Measurements from ENCODE around the gene DNAH7.

The DNAH7 gene

GRCh38 chr2:195857132-195857531, 211.5 kb downstream of the DNAH7 start:
- DNase-seq = no peak

DNA sequence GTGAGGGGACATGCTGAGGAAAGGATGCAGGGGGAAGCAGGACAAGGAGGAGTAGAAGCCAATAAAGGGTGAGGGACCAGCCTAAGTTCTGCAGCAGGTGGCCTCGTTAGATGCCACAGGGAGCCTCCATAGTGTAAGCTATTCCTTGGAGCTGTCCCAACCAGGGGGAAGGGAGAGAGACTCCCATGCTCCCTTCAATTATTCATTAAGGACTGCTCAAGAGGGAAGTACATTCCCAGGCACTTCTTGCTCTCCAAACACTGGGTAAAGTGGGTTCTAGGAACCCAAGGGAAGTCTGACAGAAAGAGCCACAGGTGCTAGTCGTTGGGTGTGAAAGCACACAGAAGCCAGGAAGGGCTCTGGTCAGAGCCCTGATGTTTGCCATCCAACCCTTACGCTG, 217.9 kb downstream of the DNAH7 start:
- no peak for DNase-seq

GRCh38 chr2:195848119-195848899, 220.3 kb downstream of the DNAH7 start:
- DNase-seq = no peak

DNA sequence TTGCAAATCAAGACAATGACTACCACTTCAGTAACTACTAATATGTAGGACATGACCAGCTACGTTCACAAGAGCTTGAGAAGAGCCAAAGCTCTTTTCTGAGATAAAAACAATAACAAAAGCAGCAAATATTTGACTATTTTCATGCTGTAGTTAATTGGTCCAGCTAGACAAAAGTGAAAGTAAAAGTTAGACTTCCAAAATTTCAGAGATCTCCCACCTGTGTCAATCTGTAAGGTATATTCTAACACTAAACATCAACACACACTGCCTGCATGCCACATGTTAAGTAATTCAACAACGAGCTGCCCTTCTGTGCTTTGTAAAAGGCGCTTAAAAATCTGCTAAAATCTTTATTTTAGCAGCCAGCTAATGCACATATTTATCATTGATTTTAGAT, 225.7 kb downstream of the DNAH7 start:
- DNase-seq = no peak

DNA sequence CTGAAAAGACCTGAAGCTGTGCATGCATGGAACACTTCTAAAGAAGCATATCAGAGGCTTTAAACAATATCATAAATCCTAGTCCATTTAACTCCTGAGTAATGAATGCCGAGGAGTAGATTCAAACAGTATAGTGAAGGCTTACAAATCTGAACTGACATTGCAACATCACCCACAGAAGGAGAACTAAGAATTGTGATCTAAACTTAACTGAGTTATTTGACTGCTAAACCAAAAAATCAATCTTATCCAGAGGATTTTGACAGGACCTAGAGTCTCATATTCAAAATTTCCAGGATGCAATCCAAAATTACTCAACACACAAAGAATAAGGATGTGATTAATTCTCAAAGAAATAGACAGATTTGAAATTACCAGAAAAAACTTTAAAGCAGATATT, 230.6 kb downstream of the DNAH7 start:
- no peak for DNase-seq

DNA sequence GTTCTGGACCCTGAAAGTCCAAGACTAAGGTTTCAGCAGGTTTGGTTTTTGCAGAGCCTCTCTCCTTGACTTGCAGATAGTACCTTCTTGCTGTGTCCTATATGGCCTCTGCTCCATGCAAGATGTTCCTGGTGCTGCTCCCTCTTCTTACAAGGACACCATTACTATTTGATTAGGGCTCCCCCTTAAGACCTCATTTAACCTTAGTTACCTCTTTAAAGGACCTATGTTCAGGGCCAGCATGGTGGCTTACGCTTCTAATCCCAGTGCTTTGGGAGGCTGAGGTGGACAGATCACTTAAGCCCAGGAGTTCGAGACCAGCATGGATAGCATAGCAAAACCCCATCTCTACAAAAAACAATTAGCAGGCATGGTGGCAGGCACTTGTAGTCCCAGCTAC, 232.6 kb downstream of the DNAH7 start:
- DNase-seq = no peak

- DNase-seq = no peak
Measured at GRCh38 chr2:195834836-195835235, 233.8 kb downstream of the DNAH7 start.

- DNase-seq = no peak
Measured at GRCh38 chr2:195830968-195831950, 237.4 kb downstream of the DNAH7 start.

- DNase-seq = no peak
Measured at GRCh38 chr2:195824478-195824877, 244.2 kb downstream of the DNAH7 start.

GRCh38 chr2:195823206-195823605, 245.4 kb downstream of the DNAH7 start:
- no peak for DNase-seq

DNA sequence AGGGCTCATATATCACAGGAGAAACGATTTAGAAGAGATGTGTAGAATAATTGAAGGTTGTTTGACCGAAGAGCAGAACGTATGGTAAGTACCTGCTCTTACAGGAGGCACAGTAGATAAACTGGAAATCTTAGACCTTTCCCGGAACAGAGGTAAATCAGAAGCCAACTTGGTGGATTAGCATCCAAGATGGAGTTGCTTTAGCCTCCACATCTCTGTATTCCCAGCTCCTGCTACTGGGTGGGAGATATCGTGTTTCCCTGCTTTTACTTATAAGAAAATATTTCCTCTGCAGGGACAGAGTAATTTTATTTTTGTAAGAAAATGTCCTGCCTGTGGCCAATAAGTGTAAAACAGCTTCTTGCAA, 247.1 kb downstream of the DNAH7 start:
- no peak for DNase-seq

DNA sequence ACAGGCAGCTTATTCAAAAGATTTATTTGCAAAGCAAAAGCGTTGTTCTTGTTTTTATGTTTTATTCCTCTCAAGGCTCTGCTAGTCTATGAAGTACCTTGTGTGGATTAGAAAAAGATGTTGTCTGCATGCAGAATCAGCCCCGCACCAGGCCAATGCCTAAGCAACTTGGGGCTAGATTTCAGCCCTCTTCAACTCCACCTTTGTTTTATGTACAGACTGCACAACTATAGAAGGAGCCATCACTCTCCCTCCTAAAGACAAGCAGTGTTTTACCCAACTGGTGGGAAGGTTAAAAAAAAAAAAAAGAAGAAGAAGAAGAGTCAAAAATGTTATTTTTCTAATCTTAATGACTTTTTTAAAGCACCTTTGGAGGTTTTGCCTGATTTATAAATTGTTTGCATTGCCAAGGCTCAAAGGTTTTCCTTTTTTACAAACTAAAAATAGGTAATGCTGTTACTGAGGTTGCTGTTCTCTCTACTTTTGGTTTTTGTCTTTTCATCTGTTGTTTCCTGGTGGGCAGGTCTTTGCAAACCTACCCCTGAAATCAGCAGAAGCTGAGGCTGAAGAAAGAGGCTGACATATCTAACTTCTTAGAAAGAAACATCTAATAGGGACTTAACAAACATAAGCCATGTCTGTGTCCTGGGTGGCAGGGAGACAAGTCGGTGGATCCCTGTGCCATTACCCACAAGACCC, 247.6 kb downstream of the DNAH7 start:
- DNase-seq = no peak

- no peak for DNase-seq
Measured at GRCh38 chr2:195820373-195820772, 248.3 kb downstream of the DNAH7 start.

DNA sequence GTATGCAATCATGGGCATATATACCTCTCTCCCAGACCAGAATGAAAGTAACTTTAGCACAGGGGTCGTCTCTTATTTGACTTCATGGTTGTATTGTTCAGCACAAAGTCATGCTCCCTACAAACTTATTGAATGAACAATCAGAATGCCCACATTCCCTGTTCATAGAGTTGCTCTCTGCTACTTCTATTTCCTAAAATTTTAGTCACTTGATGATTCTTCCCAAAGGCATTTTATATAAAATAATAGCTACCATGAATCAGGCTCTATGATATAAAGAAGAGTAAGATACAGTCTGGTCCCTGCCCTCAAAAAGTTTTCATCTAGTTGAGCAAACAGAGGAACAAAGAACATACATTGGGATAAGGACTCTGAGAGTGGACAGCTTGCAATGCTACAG, 249.4 kb downstream of the DNAH7 start:
- DNase-seq = no peak

GRCh38 chr2:195818526-195818925, 250.1 kb downstream of the DNAH7 start:
- DNase-seq = no peak

GRCh38 chr2:195818106-195818505, 250.5 kb downstream of the DNAH7 start:
- no peak for DNase-seq

- DNase-seq = no peak
Measured at GRCh38 chr2:195815083-195815482, 253.6 kb downstream of the DNAH7 start.

DNA sequence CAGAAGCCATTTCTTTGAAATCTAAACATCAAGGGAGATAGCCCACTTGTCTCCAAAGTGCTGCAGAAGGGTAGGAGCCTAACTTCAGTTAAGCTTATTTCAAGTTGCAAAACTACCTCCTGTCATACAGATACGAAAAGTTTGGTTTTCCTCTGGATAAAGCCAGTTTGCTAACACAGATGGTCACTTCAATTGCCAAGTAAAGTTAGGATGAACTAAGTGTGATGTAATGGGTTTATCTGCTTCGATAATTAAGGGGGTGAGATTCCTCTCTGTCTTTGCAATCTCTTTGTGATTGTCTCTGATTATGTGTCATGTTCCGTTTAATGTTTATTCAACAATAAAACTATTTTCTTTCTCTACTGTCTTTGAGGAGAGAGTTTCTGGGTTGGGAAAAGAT, 255.2 kb downstream of the DNAH7 start:
- DNase-seq = no peak

GRCh38 chr2:195810340-195811098, 258.1 kb downstream of the DNAH7 start:
- DNase-seq = no peak

GRCh38 chr2:195808189-195808588, 260.4 kb downstream of the DNAH7 start:
- no peak for DNase-seq

DNA sequence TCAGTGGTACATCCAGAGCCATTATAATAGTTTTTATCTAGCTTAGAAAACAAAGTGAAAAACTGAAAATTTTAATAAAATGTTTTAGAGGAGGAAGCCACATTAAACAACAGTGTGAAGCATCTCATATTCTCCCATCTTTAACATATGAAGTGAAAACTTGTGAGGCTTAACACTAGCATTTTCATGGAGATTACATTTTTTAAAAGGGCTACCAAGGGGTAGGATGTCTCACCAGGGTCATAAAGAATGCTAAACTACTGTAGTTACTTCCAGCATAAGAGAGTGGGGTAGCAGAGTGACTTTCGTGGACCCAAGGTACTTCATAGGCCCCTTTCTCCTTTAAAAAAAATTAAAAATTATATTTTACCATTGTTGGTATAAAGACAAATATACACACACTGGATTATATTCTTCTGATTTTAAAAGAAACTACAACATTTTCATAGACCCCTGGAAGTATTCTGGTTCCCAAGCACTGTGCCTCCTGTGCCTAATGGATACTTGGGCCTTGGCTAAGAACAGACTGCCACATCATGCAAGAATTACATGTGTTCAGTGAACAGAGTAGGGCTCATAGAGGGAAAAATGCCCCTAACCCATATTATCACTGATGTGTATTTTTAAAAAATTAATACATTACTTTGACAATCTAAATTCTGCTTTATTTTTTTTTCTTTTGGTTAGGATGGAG, 263.2 kb downstream of the DNAH7 start:
- DNase-seq = no peak

DNA sequence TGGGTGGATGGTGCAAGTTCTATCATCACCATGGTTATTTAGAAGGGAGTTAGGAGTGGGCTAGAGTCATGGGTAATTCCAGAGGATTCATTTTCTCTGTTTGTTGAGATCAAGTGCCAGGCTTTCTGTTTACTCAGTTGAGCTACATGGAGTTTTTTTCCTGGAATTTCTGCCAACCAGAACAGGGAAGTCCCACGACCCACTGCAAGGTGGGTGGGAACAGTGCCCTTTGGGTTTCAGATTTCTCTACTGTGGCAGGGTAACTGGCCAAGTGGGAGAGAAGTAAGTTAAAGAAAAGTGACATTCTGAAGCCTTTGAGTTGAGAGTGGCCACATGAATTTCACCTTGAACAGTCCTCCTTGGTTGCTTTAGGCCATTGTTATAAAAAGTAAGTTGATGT, 272.8 kb downstream of the DNAH7 start:
- DNase-seq = no peak

Data from SW 1271 (cell line).